TTC549 (cell line): ENCODE results near the gene DIRAS3.
"Not testable (repeated sequence)": the region's sequence is repeated elsewhere in the genome, so short reads cannot be mapped to it uniquely, and the experiment has no call there.

Source experiments
- FAIRE-seq: peaks from 2 replicates; lab custom pipeline; 2012; peaks lifted over from hg19 to GRCh38; lab: Jason Lieb, UNC

Gene DIRAS3

GRCh38 chr1:68024635-68025338 lies 25.6 kb downstream of the DIRAS3 start:
- no peak for FAIRE-seq

GRCh38 chr1:68016381-68016780 lies 34.0 kb downstream of the DIRAS3 start:
- FAIRE-seq, result no peak

- no peak for FAIRE-seq
These were observed 34.5 kb downstream of the DIRAS3 start for GRCh38 chr1:68015971-68016370.

- FAIRE-seq, result no peak
These were observed 35.1 kb downstream of the DIRAS3 start for GRCh38 chr1:68015369-68015768.

GRCh38 chr1:68013351-68013750 lies 37.1 kb downstream of the DIRAS3 start:
- no peak for FAIRE-seq

- FAIRE-seq, result no peak
These were observed 38.6 kb downstream of the DIRAS3 start for GRCh38 chr1:68011657-68012375.

GRCh38 chr1:68010543-68010942 lies 39.9 kb downstream of the DIRAS3 start:
- FAIRE-seq, result no peak

GRCh38 chr1:68010090-68010489 lies 40.3 kb downstream of the DIRAS3 start:
- FAIRE-seq, result no peak

GRCh38 chr1:68003626-68004025 lies 46.8 kb downstream of the DIRAS3 start:
- FAIRE-seq, result not testable (repeated sequence)

- FAIRE-seq, result no peak
These were observed 50.2 kb downstream of the DIRAS3 start for GRCh38 chr1:68000191-68000590.

- FAIRE-seq, result no peak
These were observed 52.7 kb downstream of the DIRAS3 start for GRCh38 chr1:67997746-67998145.
